ENCODE data around the gene KCNIP4. TPM values are rescaled to one million over a fixed set of nuclear protein-coding genes. Genes with fewer than 3 reads are reported as not detected.

The KCNIP4 gene
- total and polyA plus RNA-seq, 10 of the 15 experiments (the other 5 are each of a cell fraction or from before 2014, with no cell fraction given), result 0.03 to 0.23 (median 0.13) TPM; not detected in 7

DNA sequence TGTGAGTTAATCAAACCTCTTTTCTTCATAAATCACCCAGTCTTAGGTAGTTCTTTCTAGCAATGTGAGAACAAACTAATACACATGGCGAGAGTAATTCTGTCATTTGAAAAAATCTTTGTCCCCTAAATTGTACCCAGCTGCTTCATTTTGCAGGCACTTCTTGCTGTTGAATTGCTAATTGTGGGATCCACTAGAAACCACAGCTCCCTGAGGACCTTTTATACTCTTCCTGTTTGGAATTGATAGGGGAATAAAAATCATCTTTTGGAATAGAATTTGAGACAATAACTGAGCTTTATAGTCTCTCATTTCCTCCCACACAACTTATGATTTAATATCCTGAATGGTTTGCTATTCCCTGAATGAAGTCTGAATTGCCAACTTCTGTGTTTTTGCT lies 1078.1 kb downstream of the KCNIP4 start (continued):
- TF ChIP-seq, protein P1, sequence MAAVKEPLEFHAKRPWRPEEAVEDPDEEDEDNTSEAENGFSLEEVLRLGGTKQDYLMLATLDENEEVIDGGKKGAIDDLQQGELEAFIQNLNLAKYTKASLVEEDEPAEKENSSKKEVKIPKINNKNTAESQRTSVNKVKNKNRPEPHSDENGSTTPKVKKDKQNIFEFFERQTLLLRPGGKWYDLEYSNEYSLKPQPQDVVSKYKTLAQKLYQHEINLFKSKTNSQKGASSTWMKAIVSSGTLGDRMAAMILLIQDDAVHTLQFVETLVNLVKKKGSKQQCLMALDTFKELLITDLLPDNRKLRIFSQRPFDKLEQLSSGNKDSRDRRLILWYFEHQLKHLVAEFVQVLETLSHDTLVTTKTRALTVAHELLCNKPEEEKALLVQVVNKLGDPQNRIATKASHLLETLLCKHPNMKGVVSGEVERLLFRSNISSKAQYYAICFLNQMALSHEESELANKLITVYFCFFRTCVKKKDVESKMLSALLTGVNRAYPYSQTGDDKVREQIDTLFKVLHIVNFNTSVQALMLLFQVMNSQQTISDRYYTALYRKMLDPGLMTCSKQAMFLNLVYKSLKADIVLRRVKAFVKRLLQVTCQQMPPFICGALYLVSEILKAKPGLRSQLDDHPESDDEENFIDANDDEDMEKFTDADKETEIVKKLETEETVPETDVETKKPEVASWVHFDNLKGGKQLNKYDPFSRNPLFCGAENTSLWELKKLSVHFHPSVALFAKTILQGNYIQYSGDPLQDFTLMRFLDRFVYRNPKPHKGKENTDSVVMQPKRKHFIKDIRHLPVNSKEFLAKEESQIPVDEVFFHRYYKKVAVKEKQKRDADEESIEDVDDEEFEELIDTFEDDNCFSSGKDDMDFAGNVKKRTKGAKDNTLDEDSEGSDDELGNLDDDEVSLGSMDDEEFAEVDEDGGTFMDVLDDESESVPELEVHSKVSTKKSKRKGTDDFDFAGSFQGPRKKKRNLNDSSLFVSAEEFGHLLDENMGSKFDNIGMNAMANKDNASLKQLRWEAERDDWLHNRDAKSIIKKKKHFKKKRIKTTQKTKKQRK (IDR thresholded peaks at IDR 0.05; ENCODE audit: low read depth, low read length), result no peak
- TF ChIP-seq, protein P2, sequence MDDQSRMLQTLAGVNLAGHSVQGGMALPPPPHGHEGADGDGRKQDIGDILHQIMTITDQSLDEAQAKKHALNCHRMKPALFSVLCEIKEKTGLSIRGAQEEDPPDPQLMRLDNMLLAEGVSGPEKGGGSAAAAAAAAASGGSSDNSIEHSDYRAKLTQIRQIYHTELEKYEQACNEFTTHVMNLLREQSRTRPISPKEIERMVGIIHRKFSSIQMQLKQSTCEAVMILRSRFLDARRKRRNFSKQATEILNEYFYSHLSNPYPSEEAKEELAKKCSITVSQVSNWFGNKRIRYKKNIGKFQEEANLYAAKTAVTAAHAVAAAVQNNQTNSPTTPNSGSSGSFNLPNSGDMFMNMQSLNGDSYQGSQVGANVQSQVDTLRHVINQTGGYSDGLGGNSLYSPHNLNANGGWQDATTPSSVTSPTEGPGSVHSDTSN (IDR thresholded peaks at IDR 0.05; ENCODE audit: insufficient replicate concordance, low read depth, low read length), result no peak
- TF ChIP-seq ZSCAN29 (IDR thresholded peaks at IDR 0.05), result no peak
- TF ChIP-seq POU2F2 (IDR thresholded peaks at IDR 0.05; ENCODE audit: borderline replicate concordance, low read depth, low read length), result no peak
- no peak for TF ChIP-seq SP1 (IDR thresholded peaks at IDR 0.05; ENCODE audit: low read depth, low read length)

DNA sequence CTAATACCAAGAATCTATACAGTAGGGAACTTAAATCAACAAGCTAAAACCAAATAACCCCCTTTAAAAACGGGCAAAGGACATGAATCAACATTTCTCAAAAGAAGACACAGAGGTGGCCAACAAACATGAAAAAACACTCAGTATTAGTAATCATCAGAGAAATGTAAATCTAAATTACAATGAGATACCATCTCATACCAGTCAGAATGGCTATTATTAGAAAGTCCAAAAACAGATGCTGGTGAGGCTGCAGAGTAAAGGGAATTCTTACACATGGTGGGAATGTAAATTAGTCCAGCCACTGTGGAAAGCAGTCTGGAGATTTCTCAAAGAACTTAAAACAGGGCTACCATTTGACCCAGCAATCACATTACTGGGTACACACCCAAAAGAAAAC lies 1080.5 kb downstream of the KCNIP4 start:
- ATAC-seq, result no peak
- H3K4me2 ChIP-seq (ENCODE audit: control insufficient read depth, insufficient read depth), result no peak overlapping the region
- no peak overlapping the region for H3K9ac ChIP-seq (ENCODE audit: control insufficient read depth, insufficient read depth, low read length)
- no peak overlapping the region for H3K4me3 ChIP-seq
- H3K36me3 ChIP-seq (ENCODE audit: control insufficient read depth in 2 of 2, insufficient read depth in 2 of 2, low read length in 1 of 2), result no peaks in the 10 kb centered on the region
- no TSS peak for BruUV-seq (replicated peaks)
- no peaks in the 10 kb centered on the region for H3K4me1 ChIP-seq (ENCODE audit: control insufficient read depth, insufficient read depth, low read length)
- in situ Hi-C loops (cut with MboI), result no loop called here
- no peaks in the 10 kb centered on the region for H3K27me3 ChIP-seq (replicated peaks in 1 of 2; ENCODE audit: control insufficient read depth in 2 of 2, insufficient read depth in 2 of 2, low read length in 1 of 2)
- no peak overlapping the region for H3K27ac ChIP-seq (ENCODE audit: control insufficient read depth, insufficient read depth)
- intact Hi-C loops (cut with micrococcal nuclease; ENCODE audit: unreplicated experiment), result no loop called here
- TF ChIP-seq CBX5 (IDR thresholded peaks at IDR 0.05; ENCODE audit: low read depth) (no peak), SUPT20H (IDR thresholded peaks at IDR 0.05; ENCODE audit: borderline replicate concordance, control insufficient read depth, low read depth, low read length) (no peak), ETV6 (conservative IDR thresholded peaks at IDR 0.05 in 1 of 2, IDR thresholded peaks at IDR 0.05 in 1 of 2; ENCODE audit: borderline replicate concordance in 1 of 2, low read depth in 1 of 2) (no peak)
- TF ChIP-seq, protein P3, sequence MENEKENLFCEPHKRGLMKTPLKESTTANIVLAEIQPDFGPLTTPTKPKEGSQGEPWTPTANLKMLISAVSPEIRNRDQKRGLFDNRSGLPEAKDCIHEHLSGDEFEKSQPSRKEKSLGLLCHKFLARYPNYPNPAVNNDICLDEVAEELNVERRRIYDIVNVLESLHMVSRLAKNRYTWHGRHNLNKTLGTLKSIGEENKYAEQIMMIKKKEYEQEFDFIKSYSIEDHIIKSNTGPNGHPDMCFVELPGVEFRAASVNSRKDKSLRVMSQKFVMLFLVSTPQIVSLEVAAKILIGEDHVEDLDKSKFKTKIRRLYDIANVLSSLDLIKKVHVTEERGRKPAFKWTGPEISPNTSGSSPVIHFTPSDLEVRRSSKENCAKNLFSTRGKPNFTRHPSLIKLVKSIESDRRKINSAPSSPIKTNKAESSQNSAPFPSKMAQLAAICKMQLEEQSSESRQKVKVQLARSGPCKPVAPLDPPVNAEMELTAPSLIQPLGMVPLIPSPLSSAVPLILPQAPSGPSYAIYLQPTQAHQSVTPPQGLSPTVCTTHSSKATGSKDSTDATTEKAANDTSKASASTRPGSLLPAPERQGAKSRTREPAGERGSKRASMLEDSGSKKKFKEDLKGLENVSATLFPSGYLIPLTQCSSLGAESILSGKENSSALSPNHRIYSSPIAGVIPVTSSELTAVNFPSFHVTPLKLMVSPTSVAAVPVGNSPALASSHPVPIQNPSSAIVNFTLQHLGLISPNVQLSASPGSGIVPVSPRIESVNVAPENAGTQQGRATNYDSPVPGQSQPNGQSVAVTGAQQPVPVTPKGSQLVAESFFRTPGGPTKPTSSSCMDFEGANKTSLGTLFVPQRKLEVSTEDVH (IDR thresholded peaks at IDR 0.05; ENCODE audit: low read depth, partially characterized antibody), result no peak
- DNase-seq (ENCODE audit: low read depth, low spot score), result no peak
- ChIA-PET SMC1A (ENCODE audit: uncharacterized antibody, unreplicated experiment) (interaction anchor here (1.1 kb wide), 1 partner anchor 20 kb away, joined by 4 read pairs; no protein-coding TSS in a partner anchor), RAD21 (ENCODE audit: unreplicated experiment) (no interaction called here), CTCF (no interaction called here), POLR2A (no interaction called here)
- 0% methylated on average over 1 of the region's 1 CpG for WGBS (ENCODE audit: insufficient coverage, insufficient replicate concordance, low lambda C conversion rate, missing lambda C conversion rate)
- no peaks in the 10 kb centered on the region for H3K9me3 ChIP-seq (replicated peaks; ENCODE audit: control insufficient read depth, insufficient read depth, low read length)
- H2AFZ ChIP-seq (ENCODE audit: control insufficient read depth, low read depth, low read length), result no peak overlapping the region
- no peak for FAIRE-seq
- H3K79me2 ChIP-seq (ENCODE audit: control insufficient read depth, insufficient read depth, low read length), result no peaks in the 10 kb centered on the region
- H4K20me1 ChIP-seq (ENCODE audit: control insufficient read depth, insufficient read depth), result no peaks in the 10 kb centered on the region

All from GM12878 (cell line).